CD4-positive, alpha-beta T cell treated with Interleukin-4 for 4 hours (primary cell): ENCODE measurements around the gene CHMP2B.

Experiments
- DNase-seq: peaks from one replicate; pipeline ENCODE4 v3.0.0-alpha.2; 2020

The CHMP2B gene, protein sequence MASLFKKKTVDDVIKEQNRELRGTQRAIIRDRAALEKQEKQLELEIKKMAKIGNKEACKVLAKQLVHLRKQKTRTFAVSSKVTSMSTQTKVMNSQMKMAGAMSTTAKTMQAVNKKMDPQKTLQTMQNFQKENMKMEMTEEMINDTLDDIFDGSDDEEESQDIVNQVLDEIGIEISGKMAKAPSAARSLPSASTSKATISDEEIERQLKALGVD

DNA sequence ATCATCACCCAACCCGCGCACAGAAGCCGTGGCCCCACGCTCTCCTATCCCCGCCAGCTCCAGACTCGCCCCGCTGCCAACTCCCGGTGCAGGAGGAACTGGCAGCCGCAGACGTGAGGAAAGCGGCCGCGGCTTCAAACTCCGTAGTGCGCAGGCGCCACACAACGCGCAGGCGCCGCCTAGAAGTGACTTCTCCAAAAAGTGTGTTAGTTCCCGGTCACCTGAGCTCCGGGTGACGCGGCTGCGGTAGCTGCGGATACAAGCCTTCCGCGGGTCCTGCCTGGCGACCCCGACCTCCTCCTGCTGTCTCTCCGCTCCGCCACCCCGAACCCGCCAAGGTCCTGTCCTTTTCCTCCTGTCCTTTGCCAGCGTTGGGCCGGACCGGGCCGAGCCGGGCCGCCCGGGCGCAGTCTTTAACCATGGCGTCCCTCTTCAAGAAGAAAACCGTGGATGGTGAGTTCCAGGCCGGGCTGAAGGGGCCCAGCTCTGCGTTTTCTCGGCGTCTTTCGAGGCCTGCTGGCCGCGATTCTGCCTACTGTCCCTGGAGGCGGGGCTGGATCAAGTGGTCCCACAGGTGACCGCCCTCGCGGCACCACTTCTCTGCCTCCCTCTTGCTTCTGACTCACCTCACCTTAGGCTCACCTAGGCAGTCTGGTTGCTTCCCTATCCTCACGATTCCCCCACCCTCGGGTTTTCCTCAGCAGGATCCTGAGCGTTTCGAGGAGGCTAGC lies at the start of gene CHMP2B:
TSS of gene CHMP2B (plus strand) at position 206 of the 731 bp plus-strand sequence. CDS start at position 420, 214 bp downstream.
- DNase-seq = peak; percentile 92

DNA sequence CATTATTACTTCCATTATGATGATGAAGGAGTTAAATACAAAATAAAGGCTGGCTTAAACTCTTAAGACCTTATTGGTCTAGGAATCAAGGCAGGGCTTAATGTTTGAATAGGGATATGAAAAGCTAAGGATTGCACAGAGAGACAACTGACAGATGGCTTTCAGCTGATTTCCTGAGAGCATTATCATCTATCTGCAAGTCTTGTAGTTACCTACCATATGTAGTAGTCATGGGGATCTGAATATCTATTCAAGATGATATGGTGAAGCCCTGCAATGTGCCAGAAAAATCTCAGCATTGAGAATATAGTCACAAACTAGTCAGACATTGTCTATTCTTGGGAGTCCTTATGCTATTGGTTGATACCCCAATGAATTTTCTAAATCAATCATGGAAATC lies 47.5 kb upstream of the CHMP2B start:
- no peak for DNase-seq

DNA sequence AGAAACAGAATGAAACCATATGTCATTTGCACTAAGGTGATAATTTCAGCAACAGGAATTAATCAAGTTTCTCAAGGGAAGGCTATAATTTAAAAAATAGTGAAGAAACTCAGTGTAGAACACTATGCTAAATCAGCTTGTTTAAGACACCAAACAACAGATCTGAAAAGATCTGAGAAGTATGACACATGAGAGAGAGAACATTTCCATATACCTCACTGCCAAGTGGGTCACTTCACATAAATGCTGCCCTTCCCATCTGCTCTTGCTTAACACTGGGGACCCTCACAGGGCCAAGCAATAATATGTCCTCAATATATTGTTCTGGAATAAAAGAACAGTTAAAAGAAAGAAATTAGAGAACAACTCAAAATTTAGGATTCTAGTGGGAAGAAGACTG lies 45.6 kb upstream of the CHMP2B start:
- DNase-seq = no peak

DNA sequence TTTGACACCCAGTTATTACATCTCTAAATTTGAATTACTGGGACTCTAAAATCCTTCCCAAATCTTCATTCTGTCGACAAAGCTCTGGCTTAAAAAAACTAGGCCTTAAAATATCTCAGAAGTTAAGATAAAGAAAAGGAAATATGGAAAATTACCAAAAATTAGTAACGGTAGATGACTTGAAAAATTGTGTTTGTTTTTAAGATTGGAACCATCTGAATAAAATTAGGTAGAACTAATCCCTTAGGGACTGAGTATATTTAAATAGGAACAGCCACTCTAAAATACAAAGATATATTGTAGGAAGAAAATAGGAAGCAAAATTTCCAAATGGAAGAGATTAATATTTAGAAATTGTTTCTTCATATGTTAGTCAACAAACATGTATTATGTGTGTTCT lies 45.1 kb upstream of the CHMP2B start:
- DNase-seq = no peak

DNA sequence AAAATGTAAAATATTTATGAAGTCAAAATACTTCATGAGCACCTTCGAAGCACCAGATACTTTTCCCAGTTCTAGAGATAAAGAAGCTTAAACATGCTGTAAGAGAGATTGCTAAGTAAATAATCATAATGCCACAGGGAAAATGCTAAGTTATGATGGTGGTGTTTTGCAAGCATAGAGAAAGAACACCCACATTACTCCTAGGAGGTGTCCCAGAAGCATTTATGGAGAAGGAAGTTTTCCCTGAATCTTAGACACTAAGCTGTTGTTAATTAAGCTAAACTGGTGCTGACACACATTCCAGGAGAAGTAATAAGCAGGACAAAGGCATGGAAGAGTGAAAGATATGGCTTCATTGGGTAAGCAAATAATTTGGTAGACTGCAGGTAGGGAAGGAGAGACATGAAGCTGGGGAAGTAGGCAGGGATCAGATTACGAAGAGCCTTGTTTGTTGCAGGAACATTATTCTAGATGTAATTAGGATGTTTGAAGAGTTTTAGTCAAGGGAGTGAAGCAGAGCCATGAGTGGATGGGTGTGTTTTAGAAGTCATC lies 40.4 kb upstream of the CHMP2B start:
- DNase-seq = no peak

DNA sequence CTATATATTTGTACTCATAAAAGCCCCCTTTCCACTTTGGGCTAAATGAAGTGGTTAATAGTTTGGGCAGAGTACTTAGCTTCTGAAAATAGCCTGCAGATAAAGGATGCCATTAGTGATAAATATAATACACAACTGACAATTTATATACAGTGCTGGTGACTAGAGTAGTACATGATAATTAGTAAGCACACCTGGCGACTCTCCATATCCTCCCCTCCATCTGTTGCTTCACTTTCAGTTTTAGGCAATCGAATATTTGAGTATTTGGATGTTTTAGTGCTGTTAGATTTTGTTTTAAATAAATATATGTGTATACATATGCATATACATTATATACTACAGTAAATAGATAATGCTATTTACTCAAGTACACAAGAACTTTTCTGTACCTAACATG lies 35.9 kb upstream of the CHMP2B start:
- no peak for DNase-seq

DNA sequence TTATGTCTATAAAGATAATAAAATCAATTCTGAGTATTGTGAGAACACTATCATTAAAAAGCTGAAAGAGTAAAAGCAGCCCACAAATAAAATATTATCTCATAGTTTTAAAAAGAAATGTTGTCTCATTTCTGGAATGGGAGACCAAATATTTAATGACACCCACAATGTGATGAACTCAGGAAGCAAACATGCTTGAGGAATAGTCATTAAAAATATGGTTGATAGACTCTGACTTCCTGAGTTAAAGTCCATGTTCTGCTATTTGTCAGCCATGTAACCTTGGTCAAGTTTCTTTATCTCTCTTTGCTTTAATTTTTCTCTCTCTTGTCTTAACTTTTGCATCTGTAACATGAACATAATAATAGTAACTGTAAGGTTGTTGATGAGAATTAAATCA lies 35.5 kb upstream of the CHMP2B start:
- no peak for DNase-seq

DNA sequence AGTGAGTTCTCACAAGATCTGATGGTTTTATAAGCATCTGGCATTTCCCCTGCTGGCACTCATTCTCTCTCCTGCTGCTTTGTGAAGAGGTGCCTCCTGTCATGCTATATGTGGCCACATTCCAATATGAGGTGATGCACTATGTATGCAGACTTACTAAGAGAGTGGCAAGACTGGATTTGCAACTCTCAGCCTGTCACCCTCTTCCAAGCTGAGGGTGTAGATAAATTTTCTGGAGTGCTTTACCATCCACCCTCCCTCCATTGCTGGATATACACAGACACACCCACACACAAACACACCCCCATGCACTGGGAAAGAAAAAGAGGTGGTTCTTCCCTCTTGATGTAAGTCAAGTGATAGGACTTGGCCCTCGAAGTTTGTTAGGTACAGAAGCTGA lies 30.2 kb upstream of the CHMP2B start:
- DNase-seq = no peak

DNA sequence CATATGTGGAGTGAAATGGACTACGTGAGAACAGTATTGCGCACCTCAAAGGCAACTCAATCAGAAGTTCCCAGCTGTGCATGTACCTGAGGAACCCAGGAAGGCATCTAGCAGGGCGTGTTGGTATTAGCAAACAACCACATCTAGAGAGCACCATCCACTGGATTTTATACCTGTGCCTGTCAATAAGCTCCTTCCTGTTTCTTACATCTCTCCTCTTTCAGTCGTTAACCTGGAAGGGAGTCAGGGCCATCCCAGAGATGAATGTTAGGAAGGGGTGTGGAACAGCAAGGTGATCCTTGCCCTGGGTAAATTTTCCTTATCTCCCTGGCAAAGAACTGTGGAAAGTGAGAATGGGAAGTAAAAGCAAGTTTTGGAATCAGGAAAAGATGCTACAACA lies 29.6 kb upstream of the CHMP2B start:
- DNase-seq = no peak

DNA sequence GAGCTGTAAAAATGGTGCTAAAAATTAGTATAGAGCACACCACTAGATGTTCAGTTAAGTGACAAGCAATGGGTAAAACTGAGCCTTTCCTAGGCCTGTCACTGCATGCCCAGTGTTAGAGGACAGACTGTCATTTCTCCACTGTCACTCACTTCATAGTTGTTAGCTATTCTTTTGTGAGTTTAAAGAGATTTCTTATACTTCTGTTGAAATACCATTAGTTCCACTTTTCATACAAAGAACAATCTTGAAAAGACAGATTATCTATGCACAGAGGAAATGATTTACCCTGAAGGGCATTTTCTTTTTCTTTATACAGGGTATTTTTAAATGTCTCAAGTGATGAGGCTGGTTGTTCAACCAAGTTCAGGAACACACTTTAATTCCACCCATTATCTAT lies 28.3 kb upstream of the CHMP2B start:
- no peak for DNase-seq

DNA sequence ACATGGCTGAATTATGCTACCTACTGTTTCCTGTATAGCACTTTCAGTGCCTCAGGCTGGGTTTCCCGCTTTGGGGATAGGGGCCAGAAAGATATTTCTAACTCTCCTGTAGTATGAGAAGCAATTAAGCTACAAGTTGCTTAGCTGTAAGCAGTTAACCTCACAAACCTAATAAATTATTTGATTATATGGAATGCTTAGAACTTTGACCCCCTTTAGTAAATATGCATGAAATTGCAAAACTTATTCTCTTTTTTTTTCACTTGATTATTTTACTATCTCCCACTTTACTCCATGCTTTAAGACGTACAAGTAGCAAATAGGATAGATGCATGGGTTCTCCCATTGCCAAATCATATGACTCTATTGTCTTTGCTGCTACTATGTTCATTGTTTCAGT lies 27.5 kb upstream of the CHMP2B start:
- no peak for DNase-seq

DNA sequence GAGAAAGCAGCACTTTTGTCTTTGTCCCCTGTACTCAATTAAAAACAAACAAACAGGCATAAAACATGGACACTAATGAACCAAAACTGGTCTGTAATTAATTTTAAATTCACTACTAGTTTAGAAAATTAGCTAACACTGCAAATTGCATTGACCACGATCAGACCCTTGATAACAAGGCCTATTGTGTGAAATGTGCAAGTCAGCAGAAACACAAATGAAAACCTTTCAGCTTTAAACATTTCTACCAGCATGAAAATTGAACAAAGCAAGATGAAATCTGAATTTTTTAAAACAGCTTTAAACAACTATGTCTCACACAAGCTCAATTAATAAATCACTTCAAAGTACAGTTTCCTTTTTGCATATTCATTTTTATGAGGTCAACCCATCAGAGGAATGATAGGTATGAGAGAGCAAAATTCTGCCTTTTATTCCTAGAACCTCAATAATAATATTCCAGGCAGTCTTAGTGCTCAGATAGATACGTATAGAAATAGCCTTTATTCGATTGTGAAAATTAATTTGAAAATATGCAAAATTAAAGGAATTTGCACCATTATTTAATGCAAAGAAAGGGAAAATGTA lies 27.0 kb upstream of the CHMP2B start:
- DNase-seq = no peak

DNA sequence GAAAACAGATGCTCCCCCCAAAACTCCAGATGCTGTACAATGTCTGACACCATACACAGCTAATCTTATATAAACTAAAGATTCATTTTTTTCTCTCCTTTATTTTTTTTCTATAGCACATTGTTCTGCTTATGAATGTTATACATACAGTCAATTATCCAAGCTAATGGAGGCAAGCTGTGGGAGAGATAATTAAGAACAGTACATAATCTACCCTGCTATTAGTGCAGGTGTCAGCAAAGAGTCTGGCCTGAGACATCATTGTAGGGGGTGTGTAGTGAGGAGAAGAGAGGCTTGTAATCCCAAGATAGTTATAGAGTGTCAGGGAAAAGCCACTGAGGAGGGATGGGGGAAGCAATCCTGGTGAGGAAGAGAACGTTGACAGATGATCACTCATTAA lies 25.4 kb upstream of the CHMP2B start:
- DNase-seq = no peak

DNA sequence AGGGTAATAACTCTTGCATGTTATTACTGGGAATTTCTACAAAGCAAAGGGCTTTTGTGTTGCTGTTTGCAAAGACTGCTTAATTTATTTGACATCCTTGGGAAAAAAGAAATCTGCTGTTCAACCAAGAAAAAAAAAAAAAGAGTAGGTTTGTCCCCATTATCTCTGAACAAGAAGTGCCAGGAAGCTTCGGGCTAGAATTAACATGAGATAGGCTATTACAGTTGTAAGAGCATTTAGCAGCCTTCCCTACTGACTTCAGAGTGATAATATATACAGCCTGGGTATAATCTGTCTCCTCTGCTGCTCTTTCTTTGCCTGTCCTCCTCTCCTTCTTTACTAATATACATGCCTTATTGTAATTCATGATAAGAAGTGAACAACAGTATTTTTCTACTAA lies 23.3 kb upstream of the CHMP2B start:
- no peak for DNase-seq

DNA sequence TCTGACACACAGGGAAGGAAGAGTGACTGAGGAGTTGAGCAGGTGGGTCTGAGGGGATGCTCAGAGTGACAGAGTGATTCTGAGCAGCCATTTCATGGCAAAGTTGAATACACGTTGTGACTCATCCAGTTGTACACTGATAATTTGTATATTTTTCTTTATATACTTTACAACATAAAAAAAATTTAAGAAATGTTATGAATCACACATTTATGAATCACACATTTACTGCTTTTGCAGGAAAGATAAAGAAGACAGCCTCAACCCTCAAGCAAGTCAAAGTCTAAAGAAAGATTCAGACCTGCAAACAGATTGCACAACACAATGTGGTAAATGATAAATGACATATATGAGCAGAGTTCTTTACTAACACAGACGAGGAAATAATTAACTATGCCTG lies 21.0 kb upstream of the CHMP2B start:
- DNase-seq = no peak

DNA sequence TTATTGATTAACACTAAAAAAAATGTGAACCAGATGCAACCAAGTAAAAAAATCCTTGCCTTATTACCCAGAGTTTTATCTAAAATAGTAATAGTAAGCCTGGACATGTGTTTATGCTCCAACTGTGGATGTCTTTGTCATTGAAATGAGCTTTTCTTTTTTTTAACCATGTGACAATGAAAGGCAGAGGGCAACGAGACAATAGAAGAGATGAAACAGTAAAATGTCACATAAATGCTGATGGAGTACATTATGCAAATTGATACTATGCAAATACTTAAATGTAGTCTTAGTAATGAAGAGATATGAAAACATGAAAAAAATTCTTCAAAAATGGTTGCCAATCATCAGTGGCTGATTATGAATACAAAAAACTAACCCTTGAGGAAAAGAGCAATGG lies 20.5 kb upstream of the CHMP2B start:
- no peak for DNase-seq

DNA sequence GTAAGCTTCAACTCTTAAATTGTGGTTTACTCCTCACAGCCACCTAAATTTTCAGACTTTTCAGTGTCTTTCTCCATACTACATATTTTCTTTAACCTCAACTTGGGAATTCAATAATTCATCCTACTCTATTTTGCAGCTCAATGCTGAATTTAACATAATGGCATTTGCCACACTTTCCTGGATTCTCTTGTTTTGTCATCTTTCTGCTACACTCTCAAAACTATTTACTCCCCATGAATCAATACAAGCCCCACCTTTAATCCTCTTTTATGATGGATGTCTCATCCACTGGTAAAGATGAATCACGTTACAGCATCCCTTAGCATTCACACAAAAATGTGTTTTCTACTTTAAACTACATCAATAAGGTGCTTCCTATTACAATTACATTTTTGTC lies 19.6 kb upstream of the CHMP2B start:
- no peak for DNase-seq

DNA sequence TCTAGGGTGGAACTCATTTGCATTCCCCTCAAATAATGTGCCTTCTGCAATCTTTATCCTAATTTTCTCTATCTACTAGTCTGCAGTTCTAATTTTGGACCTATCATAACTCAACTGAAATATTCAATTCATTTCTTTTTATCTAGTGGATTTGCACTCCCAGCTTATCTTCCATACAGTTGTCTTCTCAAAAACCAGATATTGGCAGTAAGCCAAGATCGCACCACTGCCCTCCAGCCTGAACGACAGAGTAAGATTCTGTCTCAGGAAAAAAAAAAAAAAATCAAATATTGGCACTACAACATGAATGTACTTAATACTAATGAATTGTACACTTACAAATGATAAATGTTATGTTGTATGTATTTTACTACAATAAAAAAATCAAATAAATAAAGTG lies 18.0 kb upstream of the CHMP2B start:
- DNase-seq = no peak

DNA sequence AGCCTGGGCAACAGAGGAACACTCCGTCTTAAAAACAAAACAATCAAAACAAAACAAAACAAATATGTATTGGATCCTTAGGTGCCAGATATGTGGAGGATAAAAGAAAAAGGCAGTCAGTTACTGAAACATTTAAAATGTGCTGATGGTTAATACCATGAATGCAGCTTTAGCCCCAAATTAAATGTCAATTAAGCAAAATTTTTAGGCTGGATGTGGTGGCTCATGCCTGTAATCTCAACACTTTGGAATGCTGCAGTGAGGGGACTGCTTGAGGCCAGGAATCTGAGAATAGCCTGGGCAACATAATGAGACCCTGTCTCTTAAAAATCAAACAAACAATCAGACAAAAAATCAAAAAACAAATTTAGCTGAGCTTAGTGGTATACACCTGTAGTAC lies 8.5 kb upstream of the CHMP2B start:
- DNase-seq = no peak

DNA sequence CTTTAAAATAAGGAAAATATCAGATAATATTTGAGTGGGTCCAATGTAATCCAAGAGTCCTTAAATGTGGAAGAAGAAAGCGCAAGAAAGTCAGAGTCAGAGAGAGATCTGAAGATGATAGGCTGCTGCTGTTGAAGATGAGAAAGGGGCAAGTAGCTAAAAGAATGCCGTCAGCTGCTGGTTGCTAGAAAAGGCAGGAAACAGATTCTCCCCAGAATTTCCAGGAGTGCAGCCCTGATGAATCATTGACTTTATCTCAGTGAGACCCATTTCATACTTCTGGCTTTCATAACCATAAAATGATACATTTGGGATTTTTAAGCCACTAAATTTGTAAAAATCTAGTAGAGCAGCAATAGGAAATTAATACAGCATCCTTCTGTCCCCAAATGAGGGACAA lies 7.5 kb upstream of the CHMP2B start:
- DNase-seq = no peak

DNA sequence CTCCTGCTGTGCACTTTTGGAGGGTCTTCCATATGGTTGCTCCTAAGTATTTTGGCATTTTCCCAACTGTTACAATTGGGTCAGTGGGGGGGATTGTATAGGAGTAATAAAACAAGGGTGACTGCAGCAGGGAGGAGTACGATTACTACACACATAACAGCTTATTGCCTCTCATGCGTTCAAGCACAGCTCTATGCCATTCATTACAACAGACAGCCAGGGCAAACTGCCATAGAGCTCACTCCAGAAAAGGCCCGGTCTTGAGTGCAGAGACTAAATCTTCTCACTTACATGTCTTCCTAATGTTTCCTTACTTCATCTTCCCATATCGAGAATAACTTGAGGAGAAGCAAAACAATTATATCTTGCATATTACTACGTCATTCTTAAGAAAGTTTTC lies 1.4 kb upstream of the CHMP2B start:
- no peak for DNase-seq

DNA sequence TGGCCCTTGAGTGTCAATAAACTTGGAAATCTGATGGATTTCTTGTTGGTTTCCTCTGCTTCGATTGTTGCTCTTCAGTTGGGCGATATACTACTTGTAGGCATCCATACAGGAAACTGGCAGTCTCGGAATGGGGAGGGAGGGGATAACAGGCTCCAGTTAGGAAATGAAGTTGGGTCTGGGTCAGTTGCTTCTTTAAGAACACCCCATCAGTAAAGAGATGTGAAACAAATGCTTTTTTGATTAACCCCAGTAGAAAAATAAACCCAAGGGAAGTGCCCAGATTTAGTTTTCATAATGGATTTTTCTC lies 681 bp downstream of the CHMP2B start:
- no peak for DNase-seq

DNA sequence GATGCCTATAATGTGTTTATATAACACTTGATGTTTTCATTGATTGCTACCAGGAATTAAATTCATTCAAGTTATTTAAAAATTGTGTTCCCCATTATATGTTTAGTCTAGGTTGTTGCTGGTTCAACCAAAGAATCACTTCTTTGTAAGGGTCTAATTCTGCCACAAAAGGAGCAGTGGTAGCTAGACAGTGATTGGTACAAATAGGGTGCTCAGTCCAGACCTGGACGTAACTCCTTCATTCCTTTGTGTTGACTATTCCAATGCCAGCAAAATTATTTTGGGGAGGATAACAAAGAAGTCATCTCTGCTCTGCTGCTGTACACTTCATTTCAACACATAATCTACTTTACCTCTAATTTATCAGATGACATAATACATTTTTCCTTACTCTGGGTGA lies 1.2 kb downstream of the CHMP2B start:
- no peak for DNase-seq

DNA sequence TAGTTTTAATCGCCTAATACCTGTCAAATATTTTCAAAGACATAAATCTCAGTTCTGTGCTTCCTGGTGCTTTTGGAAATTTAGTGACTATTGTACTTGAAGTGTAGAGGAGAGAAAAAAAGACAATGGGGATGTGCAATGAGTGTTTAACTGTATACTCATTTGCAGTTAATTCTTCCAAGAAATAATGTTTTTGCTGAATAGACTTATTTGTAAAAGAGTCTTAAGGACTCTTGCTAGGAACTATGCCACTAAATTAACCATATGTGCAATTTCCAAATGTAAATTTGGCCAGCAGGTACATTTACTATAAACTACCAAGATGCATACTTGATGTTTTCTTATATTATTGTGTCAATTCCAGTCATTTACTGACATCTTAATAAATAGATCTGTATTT lies 2.0 kb downstream of the CHMP2B start:
- DNase-seq = no peak

DNA sequence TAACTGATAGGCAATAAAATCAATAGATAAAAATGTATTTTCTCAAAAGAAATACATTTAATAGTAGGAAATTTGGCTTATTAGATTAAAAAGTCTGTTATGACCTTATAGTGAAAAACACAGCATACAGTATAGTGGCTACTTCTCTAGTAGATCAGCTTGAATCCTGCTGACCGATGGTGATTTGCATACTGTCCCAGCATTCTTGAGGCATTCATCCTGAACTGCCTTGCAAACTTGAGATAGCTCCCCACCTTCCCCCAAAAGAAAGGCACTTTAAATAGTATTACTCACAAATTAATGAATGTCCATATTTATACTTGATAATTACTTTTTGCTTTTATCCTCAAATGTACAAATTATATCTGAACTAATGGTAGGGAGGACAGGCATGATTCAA lies 6.7 kb downstream of the CHMP2B start:
- no peak for DNase-seq
